Suprapubic skin (tissue), 4 donors: ENCODE results near the gene RPL28. TPM values are rescaled to one million over a fixed set of nuclear protein-coding genes. Genes with fewer than 3 reads are reported as not detected.

Experiments
- DNase-seq, 2 donors: peaks; one replicate each; pipeline ENCODE4 v3.0.0-alpha.2; 2019; ENCODE audit warnings: low spot score in 2 of 2
- H3K27ac ChIP-seq: fragments of 200-600 bp; sonication (generic); one replicate; pipeline ENCODE4 v1.5.1; 2019
- H3K27me3 ChIP-seq: fragments of 200-600 bp; sonication (generic); one replicate; pipeline ENCODE4 v1.5.1; 2019
- H3K36me3 ChIP-seq: fragments of 200-600 bp; sonication (generic); one replicate; pipeline ENCODE4 v1.5.1; 2019
- H3K4me1 ChIP-seq: fragments of 200-600 bp; sonication (generic); one replicate; pipeline ENCODE4 v1.5.1; 2019
- H3K4me3 ChIP-seq: fragments of 200-600 bp; sonication (generic); one replicate; pipeline ENCODE4 v1.5.1; 2019; ENCODE audit warnings: mild to moderate bottlenecking
- H3K9me3 ChIP-seq: fragments of 200-600 bp; sonication (generic); one replicate; pipeline ENCODE4 v1.5.1; 2019
- EP300 ChIP-seq: sonication (generic); formaldehyde crosslinking; IDR thresholded peaks from one replicate; pipeline ENCODE4 v1.6.1; 2017; ENCODE audit warnings: antibody characterized with exemption
- POLR2A ChIP-seq, 2 donors: fragments of 450-650 bp; IDR thresholded peaks; one replicate each; pipeline ENCODE4 v1.6.1; 2017; ENCODE audit warnings: antibody characterized with exemption in 2 of 2, mild to moderate bottlenecking in 2 of 2, moderate library complexity in 2 of 2
- POLR2AphosphoS5 ChIP-seq, 3 donors: sonication (generic); formaldehyde crosslinking; IDR thresholded peaks; one replicate each; pipeline ENCODE4 v1.6.1; 2017; ENCODE audit warnings: antibody characterized with exemption in 3 of 3
- WGBS: methylation state at CpG from one replicate; pipeline ENCODE4 v1.1.5; 2018; 5-methylcytosine and 5-hydroxymethylcytosine counted together
- total RNA-seq, 4 donors: library from RNA; depleted of rRNA; stranded (reverse); fragments of >200 nt; gene quantifications; one replicate each; pipeline ENCODE4 v1.1.0, GENCODE V29; 2016
- TF ChIP-seq, protein P1 (sequence below), 2 donors: fragments of 200-600 bp in 1 of 2; fragments of 450-650 bp in 1 of 2; sonication (generic) in 1 of 2; IDR thresholded peaks; one replicate each; pipeline ENCODE4 v1.5.1; 2016 to 2019; ENCODE audit warnings: antibody characterized with exemption in 2 of 2, mild to moderate bottlenecking in 1 of 2, moderate library complexity in 1 of 2

RPL28 gene
- total RNA-seq, 4 donors from 2014 or later: 605 to 767 (median 714) TPM

DNA sequence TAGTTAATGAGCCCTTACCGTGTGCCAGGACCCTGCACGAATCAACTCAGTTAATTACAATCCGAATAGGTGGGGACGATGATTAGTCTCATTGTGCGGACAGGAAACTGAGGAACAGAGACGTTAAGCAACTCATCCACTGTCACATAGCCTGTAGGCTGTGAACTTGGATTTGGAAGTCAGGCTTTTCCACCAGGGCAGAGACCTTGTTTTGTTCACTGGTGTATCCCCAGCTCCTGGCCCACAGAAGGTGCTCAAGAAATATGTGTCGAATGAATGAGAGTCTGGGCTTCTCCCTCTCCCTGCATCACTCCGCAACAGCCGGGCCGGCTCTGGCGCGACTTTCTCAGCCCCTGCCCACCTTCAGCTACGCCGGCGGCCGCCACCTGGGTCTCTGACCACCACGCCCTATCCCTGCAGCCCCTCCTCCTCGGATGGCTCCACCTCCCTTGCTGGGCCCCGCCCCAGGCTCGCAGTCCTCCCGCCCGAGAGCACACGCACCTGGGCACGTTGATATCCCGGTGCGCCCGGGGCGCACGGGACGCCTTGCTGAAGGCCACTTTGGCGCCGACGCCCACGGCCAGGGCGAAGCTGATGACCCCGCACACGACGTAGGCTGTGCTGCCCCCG lies 56.1 kb downstream of the RPL28 start:
- Histone ChIP-seq H3K4me3 (peak overlapping the region; percentile 23), H3K9me3 (no peaks in the 10 kb centered on the region)
- 1% methylated on average over 18 of the region's 39 CpGs for WGBS

DNA sequence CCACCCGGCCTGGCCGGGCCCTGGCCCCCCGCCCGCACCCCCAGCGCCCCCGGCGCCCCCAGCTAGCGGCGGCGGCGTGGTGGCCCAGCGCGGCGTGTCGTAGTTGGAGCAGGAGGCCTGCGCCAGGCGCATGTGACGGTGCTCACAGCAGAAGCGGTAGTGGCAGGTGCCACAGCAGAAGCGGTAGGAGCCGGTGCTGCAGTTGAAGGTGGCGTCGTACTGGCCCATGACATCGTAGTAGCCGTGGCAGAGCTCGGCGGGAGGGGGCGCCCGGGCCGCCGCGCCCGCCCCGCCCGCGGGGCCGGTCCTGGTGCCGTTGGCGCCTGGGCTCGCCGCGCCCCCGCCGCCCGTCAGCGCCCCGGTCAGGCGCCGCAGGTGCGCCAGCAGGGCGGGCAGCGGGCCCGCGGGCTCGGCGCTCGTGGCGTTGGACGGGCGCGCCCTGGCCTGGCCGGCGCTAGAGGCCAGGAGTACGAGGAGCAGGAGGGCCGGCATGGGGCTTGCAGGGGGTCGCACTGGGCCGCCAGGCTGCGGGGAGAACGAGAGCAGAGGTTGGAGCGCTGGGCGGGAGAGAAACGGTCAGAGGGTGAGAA lies 56.7 kb downstream of the RPL28 start:
- DNase-seq: no peak
- Histone ChIP-seq H3K27ac (no peak overlapping the region), H3K4me3 (peak overlapping the region; percentile 23), H3K27me3 (peaks cover 89% of the 10 kb centered on the region), H3K36me3 (no peaks in the 10 kb centered on the region), H3K9me3 (no peaks in the 10 kb centered on the region), H3K4me1 (peaks cover 37% of the 10 kb centered on the region)
- TF ChIP-seq, protein P1, sequence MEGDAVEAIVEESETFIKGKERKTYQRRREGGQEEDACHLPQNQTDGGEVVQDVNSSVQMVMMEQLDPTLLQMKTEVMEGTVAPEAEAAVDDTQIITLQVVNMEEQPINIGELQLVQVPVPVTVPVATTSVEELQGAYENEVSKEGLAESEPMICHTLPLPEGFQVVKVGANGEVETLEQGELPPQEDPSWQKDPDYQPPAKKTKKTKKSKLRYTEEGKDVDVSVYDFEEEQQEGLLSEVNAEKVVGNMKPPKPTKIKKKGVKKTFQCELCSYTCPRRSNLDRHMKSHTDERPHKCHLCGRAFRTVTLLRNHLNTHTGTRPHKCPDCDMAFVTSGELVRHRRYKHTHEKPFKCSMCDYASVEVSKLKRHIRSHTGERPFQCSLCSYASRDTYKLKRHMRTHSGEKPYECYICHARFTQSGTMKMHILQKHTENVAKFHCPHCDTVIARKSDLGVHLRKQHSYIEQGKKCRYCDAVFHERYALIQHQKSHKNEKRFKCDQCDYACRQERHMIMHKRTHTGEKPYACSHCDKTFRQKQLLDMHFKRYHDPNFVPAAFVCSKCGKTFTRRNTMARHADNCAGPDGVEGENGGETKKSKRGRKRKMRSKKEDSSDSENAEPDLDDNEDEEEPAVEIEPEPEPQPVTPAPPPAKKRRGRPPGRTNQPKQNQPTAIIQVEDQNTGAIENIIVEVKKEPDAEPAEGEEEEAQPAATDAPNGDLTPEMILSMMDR (IDR thresholded peaks at IDR 0.05): no peak
- TF ChIP-seq POLR2A (IDR thresholded peaks at IDR 0.05): no peak
- TF ChIP-seq POLR2AphosphoS5 (IDR thresholded peaks at IDR 0.05): no peak
- TF ChIP-seq EP300: no peak
- WGBS: 0% methylated on average over 7 of the region's 72 CpGs

More for the DNA sequence above, 56.1 kb downstream of the RPL28 start:
- TF ChIP-seq POLR2A (IDR thresholded peaks at IDR 0.05) (no peak), POLR2AphosphoS5 (IDR thresholded peaks at IDR 0.05) (no peak), EP300 (no peak)
- TF ChIP-seq, protein P1 (IDR thresholded peaks at IDR 0.05): no peak
- Histone ChIP-seq H3K27ac (no peak overlapping the region), H3K27me3 (peaks cover 89% of the 10 kb centered on the region), H3K36me3 (no peaks in the 10 kb centered on the region), H3K4me1 (peaks cover 30% of the 10 kb centered on the region)
- no peak for DNase-seq

- Histone ChIP-seq H3K36me3 (no peaks in the 10 kb centered on the region), H3K4me1 (peaks cover 43% of the 10 kb centered on the region), H3K9me3 (no peaks in the 10 kb centered on the region), H3K27ac (no peak within 1 kb of the TSS), H3K4me3 (peak within 1 kb of the TSS; percentile 23), H3K27me3 (peaks cover 82% of the 10 kb centered on the region)
- no peak for DNase-seq
- no peak for TF ChIP-seq POLR2A (IDR thresholded peaks at IDR 0.05)
- TF ChIP-seq, protein P1 (IDR thresholded peaks at IDR 0.05): no peak
- TF ChIP-seq POLR2AphosphoS5 (IDR thresholded peaks at IDR 0.05): no peak
- no peak for TF ChIP-seq EP300
- WGBS: 4% methylated on average over 43 of the region's 43 CpGs
Observed at GRCh38 chr19:55443045-55443823, 57.5 kb downstream of the RPL28 start, which contains the start of gene SHISA7. Gene SHISA7, minus strand, starts transcription at chr19:55443300. Its CDS starts 437 bp downstream, at chr19:55442863.

DNA sequence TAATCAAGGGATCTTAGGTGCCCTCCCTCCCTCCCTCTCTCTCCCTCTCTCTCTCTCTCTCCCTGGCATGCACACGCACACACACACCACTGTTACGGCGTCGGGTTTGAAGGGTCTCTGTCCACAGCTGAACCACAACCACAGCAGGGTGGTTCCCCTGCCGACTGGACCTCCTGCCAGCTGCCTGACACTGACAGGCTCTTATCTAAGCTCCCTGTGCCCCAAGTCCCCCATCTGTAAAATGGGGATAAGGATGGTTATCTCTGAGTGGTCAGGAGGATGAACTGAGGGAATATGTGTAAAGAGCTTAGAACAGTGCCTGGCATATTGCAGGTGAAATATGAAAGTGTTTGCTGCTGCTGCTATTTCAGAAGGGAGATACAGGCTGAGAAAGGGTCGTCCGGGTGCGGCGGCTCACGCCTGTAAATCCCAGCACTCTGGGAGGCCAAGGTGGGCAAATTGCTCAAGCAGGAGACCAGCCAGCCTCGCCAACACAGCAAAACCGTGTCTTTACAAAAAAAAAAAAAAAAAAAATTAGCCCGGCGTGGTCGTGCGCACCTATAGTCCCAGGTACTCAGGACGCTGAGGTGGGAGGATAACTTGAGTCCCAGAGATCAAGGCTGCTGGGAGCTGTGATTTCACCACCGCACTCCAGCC lies 58.2 kb downstream of the RPL28 start:
- no peak overlapping the region for H3K27ac ChIP-seq
- peaks cover 75% of the 10 kb centered on the region for H3K27me3 ChIP-seq
- H3K9me3 ChIP-seq: no peaks in the 10 kb centered on the region
- peaks cover 43% of the 10 kb centered on the region for H3K4me1 ChIP-seq
- DNase-seq: no peak
- H3K4me3 ChIP-seq: no peak overlapping the region
- TF ChIP-seq, protein P1 (IDR thresholded peaks at IDR 0.05): no peak
- TF ChIP-seq POLR2A (IDR thresholded peaks at IDR 0.05): no peak
- TF ChIP-seq POLR2AphosphoS5 (IDR thresholded peaks at IDR 0.05): no peak
- TF ChIP-seq EP300: no peak
- 38% methylated on average over 18 of the region's 18 CpGs for WGBS
- no peaks in the 10 kb centered on the region for H3K36me3 ChIP-seq
